ENCODE results near the gene PMVK. TPM values are rescaled to one million over a fixed set of nuclear protein-coding genes. Genes with fewer than 3 reads are reported as not detected.

The PMVK gene
- total RNA-seq, 2 experiments from 2014 or later, result 42.6 to 44.1 TPM

- ChIA-PET CTCF (no interaction called here), POLR2A (no interaction called here)
Measured at GRCh38 chr1:154902938-154903566, 33.5 kb downstream of the PMVK start.

- ChIA-PET POLR2A (no interaction called here), CTCF (interaction anchor here (0.6 kb wide), 1 partner anchor 1165 kb away, joined by 3 read pairs; no protein-coding TSS in a partner anchor)
Measured at GRCh38 chr1:154901591-154901990, 34.9 kb downstream of the PMVK start.

GRCh38 chr1:154899041-154899440 lies 37.5 kb downstream of the PMVK start:
- ChIA-PET POLR2A (no interaction called here), CTCF (interaction anchor here (0.6 kb wide), 1 partner anchor 230 kb away, joined by 6 read pairs; no protein-coding TSS in a partner anchor)

- ChIA-PET CTCF (interaction anchor here (0.8 kb wide), 1 partner anchor 19 kb away, joined by 3 read pairs; no protein-coding TSS in a partner anchor), POLR2A (no interaction called here)
Measured at GRCh38 chr1:154896771-154897286, 39.7 kb downstream of the PMVK start.

- POLR2A ChIA-PET, result no interaction called here
- CTCF ChIA-PET, result no interaction called here
Measured at GRCh38 chr1:154895798-154896197, 40.7 kb downstream of the PMVK start.

- CTCF ChIA-PET, result interaction anchor here (0.6 to 2.0 kb wide), 2 partner anchors 13 to 1118 kb away, joined by 3 to 7 read pairs; no protein-coding TSS in a partner anchor
- POLR2A ChIA-PET, result interaction anchor here (0.5 kb wide), 1 partner anchor 23 kb away, joined by 4 read pairs; no protein-coding TSS in a partner anchor
Measured at GRCh38 chr1:154891452-154891851, 45.1 kb downstream of the PMVK start.

GRCh38 chr1:154888757-154889156 lies 47.8 kb downstream of the PMVK start:
- POLR2A ChIA-PET, result no interaction called here
- CTCF ChIA-PET, result no interaction called here

- ChIA-PET CTCF (interaction anchor here (1.7 kb wide), 1 partner anchor 8 kb away, joined by 5 read pairs; no protein-coding TSS in a partner anchor), POLR2A (no interaction called here)
Measured at GRCh38 chr1:154886281-154887015, 50.1 kb downstream of the PMVK start.

- ChIA-PET POLR2A (no interaction called here), CTCF (interaction anchor here (0.6 to 0.7 kb wide), 2 partner anchors 27 to 238 kb away, joined by 3 read pairs; no protein-coding TSS in a partner anchor)
Measured at GRCh38 chr1:154884869-154885701, 51.4 kb downstream of the PMVK start.

GRCh38 chr1:154883919-154884868 lies 52.3 kb downstream of the PMVK start:
- ChIA-PET POLR2A (no interaction called here), CTCF (interaction anchor here (0.6 kb wide), 1 partner anchor 239 kb away, joined by 3 read pairs; no protein-coding TSS in a partner anchor)

GRCh38 chr1:154881820-154882535 lies 54.5 kb downstream of the PMVK start:
- POLR2A ChIA-PET, result no interaction called here
- CTCF ChIA-PET, result interaction anchor here (0.5 to 1.6 kb wide), 4 partner anchors 10 to 288 kb away, joined by 3 to 5 read pairs (median 3); no protein-coding TSS in a partner anchor

- ChIA-PET POLR2A (no interaction called here), CTCF (interaction anchor here (1.2 to 1.6 kb wide), 2 partner anchors 9 to 211 kb away, joined by 3 to 5 read pairs; no protein-coding TSS in a partner anchor)
Measured at GRCh38 chr1:154880671-154881070, 55.8 kb downstream of the PMVK start.

- POLR2A ChIA-PET, result no interaction called here
Measured at GRCh38 chr1:154879038-154879421, 57.5 kb downstream of the PMVK start.

GRCh38 chr1:154878371-154879037 lies 58.0 kb downstream of the PMVK start:
- POLR2A ChIA-PET, result no interaction called here

More at GRCh38 chr1:154879038-154879421, 57.5 kb downstream of the PMVK start:
- CTCF ChIA-PET, result interaction anchor here (0.6 to 3.3 kb wide), 30 partner anchors 8 to 398 kb away, joined by 3 to 24 read pairs (median 4); partner anchors contain the start of gene KCNN3

GRCh38 chr1:154877370-154877974 lies 59.0 kb downstream of the PMVK start:
- ChIA-PET POLR2A (no interaction called here), CTCF (interaction anchor here (0.7 to 3.3 kb wide), 7 partner anchors 11 to 208 kb away, joined by 3 to 24 read pairs (median 4); no protein-coding TSS in a partner anchor)

More at GRCh38 chr1:154878371-154879037, 58.0 kb downstream of the PMVK start:
- CTCF ChIA-PET, result interaction anchor here (0.6 to 3.3 kb wide), 31 partner anchors 8 to 398 kb away, joined by 3 to 24 read pairs (median 4); partner anchors contain the start of gene KCNN3

- CTCF ChIA-PET, result interaction anchor here (2.0 to 3.3 kb wide), 2 partner anchors 11 to 208 kb away, joined by 5 to 24 read pairs; no protein-coding TSS in a partner anchor
- POLR2A ChIA-PET, result no interaction called here
Measured at GRCh38 chr1:154876842-154877369, 59.6 kb downstream of the PMVK start.

Measured in activated CD8-positive, alpha-beta memory T cell treated with anti-CD3 and anti-CD28 coated beads for 36 hours (primary cell).